M059J (cell line): ENCODE results near the gene MBP. TPM values are rescaled to one million over a fixed set of nuclear protein-coding genes. Genes with fewer than 3 reads are reported as not detected.

Source experiments
- DNase-seq: peaks from one replicate; pipeline ENCODE4 v3.0.0-alpha.2; 2012; ENCODE audit warnings: low read depth
- total RNA-seq: library from RNA; depleted of rRNA; stranded (reverse); fragments of >200 nt; shearing (Covaris generic); gene quantifications from 2 replicates; pipeline ENCODE4 v1.2.3, GENCODE V29; 2014

The MBP gene
- total RNA-seq, 1 experiment from 2014 or later: 9.9 TPM

DNA sequence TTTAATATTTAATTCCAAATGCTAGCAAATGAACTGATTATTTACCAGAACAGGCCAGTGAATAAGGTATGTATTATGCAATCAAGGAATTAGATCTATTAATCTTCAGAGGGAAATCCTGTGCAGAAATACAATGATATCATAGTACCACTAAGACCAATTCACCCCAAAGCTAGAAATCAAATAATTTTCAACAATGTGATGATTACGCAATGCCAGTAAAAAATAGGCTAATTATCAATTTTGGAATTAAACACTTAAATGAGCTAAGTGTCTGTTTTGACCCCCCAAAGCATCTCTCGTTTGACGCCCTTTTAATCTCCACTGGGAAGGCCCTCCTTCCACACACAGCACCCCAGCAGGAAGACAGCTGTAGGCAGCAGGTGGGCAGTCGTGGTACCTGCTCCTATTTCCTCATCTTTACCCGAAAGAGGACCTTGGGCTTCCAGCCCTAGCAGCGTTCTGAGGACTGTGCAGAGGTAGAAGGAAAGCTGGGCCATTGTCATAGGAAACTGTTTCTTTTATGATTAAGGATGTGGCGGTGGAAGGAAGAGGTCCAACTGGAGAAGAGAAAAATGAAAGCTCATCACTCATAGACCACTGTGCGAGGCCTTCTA is 84.7 kb downstream of the MBP start:
- no peak for DNase-seq

DNA sequence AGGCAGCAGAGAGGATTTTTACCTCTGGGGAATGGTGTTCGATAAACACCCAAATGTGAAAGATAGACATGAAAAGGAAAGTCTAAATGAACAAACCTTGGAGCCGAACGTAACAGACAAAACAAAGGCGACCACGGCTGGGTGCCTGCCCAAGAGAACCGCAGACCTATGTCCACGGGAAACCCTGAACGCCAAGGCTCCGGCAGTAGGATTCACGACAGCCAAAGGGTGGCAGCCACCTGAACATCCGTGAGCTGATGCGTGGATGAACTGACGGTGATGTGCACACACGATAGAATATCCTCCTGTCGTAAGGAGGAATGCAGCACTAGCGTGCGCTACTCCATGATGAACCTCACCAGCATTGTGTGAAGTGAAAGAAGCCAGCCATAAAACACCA is 85.6 kb downstream of the MBP start:
- DNase-seq: no peak

GRCh38 chr18:77046409-77046808 is 86.2 kb downstream of the MBP start:
- no peak for DNase-seq

DNA sequence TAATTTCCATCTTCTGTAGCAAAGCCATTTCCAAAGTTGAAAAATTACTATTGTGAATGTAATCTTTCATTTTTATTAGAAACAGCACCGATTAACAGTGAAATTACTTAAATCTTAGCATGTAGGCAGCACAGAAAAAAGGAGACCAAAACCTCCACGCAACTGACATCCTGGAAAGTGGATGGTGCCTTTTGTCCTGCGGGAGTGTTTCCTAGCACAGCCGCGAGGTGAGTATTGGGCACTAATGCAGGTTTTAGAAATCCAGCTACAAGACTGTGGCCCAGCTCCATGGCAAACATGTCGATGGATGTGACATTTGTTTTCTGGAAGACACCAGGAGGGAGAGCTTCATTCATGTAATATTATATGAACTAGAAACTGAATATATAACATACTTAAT is 86.9 kb downstream of the MBP start:
- no peak for DNase-seq

DNA sequence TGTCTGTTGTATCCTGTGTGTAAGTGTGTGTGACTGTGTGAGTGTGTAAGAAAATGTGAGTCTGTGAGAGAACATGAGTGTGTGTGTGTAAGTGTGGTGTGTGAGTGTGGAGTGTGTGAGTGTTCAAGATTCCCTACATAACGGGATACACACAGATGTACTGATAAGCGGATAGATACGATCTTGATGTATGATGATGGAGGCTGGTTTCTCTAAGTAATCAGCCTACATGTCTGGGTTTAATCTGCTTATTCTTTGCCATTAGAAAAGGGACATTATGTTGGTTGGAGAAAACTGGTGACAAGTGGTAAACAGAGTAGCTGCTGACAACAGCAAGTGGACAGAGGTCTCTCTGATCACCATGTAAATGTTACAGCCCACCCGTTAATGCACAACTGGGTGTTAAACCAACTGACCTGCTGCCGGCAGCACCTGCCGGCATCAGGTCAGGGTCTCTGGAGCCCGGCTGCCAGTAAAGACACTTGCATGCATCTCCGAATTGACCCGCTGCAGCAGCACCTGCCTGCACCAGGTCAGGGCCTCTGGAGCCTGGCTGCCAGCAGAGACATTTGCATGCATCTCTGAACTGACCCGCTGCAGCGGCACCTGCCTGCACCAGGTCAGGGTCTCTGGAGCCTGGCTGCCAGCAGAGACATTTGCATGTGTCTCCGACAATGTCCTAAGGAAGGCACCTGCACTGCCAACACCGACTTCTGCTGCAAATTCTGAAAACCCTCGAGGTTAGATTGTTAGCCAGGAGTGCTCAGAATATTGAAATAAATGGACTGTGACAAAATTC is 87.5 kb downstream of the MBP start:
- DNase-seq: no peak

DNA sequence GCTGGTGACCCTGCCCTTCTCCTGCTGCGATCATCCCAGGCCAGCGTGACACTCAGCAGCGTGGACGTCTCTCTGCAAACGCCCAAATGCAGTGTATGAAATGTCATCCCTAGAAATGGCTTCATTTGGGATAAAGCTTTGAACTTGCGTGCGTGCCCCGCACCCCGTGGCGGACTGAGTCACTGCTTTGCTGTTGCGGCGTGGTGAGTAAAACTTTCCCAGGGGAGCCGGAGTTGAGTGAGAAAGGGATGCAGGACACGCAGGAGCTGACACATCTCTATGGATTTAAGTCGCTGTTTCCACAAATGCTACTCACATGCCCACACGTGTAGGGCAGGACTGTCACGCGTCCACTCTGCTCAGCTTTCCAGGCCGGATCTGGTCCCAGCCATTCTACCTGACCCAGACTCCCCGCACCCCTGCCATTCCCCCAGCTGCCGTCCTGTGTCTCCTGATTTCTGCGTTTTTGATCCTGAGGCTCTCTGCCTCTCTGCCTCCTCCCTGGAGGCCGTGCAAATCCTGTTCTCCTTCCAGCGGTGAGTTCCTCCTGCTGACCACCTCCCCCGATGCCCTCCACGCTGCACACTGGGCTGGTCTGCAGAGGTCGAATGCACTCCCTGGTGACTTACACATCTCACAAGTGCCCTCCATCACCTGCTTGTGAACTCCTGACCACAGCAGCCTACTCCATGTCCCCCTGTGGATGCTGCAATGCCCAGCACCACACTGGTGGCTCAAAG is 88.9 kb downstream of the MBP start:
- DNase-seq: no peak

DNA sequence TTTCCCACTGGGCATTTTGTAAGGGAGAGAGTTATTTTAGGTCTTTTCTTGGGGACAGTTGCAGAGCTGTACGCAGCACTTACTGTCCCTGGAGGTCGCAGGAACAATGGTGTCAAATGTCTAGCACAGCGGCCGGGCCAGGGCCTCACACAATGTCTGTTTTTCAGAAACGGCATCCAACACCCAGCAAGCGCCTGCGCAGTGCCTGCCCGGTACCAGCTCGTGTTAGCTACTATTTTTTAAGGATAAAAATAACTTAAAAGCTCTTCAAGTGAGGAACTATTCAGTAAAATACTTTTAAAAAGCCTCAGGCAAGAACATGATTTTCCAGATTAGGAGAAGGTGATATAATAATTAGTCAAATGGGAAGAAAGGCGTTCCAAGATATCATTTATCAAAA is 90.0 kb downstream of the MBP start:
- no peak for DNase-seq

DNA sequence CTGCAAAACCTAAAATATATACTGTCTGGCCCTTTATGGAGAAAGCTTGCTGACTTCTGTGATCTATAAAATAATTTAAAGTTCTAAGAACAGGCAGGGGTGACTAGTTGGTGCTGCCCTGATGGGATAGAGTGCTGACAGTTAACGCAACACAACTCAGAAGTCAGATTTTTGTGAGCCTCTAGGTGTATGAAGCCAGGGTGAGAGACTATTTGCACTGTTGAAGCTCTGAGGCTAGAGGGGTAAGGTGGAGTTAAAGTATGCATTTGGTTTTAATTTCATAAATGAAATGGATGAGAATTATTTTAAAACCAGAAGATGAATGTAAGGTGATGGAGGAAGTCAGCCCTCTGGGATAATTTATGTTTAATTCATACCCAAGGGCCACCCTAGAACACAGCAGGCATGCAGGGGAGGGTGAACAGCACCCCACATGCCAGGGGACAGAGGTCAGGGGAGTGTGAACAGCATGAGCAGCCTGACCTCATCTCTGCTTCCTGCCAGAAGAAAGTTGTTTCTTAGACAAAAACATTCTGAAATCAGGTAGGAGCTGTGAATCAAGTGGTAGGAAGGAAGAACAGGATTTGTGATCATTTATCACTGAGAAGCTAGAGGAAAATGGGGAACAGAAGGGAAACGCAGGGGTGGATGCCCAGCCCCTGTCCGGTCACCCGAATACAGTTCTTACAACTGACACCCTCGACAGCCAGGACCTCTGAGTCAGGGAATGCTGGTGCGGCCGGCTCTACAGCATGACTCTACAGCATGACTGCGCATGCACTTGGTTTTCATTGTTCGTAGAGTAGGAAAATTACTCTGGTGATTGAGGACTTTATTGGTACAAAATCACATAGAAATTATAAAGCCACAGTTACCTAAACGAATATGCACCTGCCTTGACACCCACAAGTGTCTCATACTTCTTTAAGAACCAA is 93.1 kb downstream of the MBP start:
- DNase-seq: no peak

DNA sequence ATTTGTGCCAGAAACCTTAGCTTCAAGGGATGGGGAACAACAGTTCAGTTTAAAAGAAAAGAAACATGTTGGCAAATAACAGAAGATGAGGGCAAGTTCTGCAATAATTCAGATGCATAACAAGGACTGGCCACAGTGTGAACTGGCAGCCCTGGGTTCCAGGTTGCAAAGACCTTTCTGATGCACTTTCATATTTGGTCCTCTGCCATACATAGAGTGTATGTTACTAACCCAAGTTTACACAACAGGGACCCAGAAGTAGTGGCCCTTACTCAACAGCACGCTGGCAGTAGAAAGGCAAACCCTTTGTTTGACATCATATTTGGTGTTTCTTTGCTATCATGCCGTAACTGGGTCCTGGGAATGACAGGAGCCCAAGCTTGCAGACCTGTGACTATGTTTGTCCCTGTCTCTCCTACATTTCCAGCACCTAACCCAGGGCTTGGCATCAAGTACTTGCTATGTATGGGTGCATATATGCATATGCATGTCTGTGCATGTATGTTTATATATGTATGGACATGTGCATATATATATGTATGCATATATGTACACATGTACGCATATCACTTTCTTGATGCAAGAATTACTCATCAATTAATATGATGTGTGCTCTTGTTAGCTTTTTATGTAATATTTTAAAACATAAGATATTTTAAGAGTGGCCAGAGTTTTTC is 94.3 kb downstream of the MBP start:
- DNase-seq: no peak

GRCh38 chr18:77037567-77037966 is 95.0 kb downstream of the MBP start:
- DNase-seq: no peak

DNA sequence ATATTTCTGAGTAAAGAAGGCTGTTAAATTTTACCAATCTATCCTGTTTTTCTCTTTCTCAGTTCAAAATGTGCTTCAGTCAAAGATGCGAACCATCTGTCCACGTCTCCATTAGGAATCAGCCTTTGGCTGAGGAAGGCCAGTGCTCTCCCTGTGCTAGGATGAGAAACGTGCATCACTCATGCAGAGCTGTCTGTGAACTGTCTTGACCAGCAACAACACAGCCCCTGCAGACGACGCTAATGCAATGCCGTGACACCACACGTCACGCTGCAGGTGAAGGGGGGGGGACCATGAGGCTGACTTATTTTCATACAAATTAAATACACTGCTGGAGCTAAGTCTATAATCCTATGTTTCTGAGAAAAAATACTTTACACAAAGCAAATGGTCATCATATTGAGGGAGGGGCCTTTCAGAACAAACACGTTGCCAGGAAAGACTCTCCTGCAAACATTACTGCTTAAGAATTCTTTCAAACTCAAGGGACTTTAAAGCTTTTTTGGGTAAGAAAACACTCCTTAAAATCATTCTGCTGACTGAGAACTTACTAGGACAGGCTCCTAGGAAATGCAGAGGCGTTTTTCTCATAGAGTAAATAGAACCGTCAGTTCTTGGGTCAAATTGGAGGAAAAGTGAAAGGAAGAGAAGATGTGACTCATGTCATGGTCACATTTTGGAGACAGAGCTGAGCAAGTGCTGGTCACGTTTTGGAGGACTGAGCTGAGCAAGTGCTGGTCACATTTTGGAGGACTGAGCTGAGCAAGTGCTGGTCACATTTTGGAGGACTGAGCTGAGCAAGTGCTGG is 97.0 kb downstream of the MBP start:
- peak; percentile 44 for DNase-seq

DNA sequence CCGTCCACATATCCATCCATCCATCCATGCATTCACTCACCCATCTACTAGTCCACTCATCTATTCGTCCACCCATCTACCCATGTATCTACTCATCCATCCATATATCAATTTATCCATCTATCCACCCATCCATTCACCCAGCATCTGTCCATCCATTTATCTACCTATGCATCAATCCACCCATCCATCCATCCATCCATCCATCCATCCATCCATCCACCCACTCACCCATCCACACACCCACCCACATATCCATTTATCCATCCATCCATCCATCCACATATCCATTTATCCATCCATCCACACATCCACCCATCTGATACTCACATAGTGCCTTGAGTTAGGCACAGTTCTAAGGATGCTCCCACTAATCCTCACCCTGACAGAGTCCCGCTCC is 99.0 kb downstream of the MBP start:
- DNase-seq: no peak

GRCh38 chr18:77032181-77032701 is 100.3 kb downstream of the MBP start:
- DNase-seq: peak; percentile 5

DNA sequence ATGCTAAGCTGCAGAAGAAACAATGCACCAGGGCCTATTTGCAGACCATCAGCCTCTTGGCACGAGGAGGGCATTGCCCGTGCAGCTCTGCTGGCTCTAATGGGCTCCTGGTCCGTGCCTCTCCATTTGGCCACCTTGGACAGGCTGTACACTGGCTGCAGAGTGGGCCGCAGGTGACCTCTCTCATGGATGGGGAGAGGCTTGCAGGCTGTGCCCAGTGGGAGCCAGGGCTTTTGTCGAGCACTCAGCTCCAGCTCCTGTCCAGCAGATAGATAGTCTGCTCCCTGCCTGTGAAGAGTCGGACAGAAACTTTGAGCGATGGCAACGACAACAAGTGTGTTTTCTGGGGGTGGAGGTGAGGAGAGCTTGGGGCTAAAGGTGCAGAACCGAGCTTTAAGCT is 100.9 kb downstream of the MBP start:
- no peak for DNase-seq

DNA sequence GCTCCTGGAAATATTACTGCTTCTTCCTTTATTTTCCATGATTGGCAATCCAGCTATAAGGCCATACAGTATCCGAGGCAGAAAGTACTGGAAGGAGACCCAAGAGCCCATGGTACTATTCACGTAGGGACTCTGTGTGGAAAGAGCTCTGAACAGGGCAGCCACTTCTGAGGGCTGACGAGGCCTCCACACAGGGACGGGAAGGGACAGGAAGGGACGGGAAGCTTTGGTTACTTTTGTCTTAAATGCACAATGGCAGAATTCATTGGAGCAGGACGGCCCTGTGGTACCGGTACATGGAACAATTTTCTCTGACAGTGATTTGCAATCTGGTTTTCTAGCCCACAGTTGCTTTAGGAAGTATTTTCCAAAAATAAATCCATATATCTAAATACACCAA is 102.4 kb downstream of the MBP start:
- no peak for DNase-seq

DNA sequence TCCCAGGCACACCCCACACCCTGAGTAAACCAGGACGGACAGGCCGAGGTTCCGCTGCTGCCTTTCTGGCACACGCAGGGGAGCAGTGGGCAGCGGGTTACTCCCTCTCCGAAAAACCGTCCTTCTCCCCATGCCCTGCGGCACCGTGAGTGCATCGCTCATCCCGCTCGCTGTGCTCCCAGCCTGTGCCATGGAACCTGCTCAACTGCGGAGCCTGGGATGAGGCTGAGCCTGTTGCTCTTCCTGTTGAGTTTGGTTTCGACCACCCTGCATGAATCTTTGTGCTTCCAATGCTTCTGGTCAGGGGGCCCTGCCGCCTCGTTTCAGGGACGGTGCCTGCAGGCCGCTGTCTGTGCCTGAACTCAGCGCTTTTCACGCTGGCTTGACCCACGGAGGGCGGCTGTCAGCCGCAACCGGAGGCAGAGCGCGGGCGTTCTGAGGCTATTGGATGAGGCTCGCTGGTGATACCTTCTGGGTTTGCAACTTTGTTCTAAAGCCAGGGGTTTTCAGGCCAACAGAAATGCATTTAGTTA is 106.7 kb downstream of the MBP start:
- no peak for DNase-seq

DNA sequence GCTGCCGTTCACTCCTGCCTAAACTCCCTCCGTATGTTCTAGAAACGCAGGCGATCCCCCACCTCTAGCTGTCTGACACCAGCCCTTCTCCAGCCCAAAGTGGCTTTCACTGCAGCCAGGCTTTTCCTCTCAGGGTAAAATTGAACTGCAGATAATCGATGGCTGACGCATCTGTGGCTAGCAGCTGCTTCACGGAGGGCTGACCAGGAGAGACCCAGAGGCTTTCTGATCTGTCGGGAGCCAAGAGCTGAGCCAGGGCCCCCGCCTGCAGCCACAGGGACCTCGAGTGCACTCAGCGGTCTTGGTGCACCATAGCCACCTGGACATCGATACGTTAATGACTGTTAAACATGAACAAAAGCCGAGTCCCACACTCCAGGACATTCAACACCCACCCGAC is 107.5 kb downstream of the MBP start:
- no peak for DNase-seq

DNA sequence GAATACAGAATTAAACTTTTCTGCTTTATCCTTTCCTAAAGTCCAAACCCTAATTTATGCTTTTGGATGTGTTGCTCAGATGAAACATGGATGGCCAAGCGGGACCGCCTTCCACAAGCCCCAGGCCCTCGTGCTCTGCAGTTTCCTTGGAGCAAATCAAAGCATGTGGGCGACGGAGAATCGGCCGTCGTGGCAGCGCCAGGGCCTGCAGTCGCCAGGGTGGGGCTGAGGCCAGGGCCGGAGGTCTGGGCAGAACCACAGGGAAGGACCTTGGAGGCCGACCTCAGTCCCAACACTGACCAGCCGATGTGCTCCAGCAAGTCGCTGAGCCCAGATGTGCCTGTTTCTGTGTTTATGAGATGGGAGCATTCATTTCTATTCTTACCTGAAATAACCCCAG is 108.1 kb downstream of the MBP start:
- no peak for DNase-seq

DNA sequence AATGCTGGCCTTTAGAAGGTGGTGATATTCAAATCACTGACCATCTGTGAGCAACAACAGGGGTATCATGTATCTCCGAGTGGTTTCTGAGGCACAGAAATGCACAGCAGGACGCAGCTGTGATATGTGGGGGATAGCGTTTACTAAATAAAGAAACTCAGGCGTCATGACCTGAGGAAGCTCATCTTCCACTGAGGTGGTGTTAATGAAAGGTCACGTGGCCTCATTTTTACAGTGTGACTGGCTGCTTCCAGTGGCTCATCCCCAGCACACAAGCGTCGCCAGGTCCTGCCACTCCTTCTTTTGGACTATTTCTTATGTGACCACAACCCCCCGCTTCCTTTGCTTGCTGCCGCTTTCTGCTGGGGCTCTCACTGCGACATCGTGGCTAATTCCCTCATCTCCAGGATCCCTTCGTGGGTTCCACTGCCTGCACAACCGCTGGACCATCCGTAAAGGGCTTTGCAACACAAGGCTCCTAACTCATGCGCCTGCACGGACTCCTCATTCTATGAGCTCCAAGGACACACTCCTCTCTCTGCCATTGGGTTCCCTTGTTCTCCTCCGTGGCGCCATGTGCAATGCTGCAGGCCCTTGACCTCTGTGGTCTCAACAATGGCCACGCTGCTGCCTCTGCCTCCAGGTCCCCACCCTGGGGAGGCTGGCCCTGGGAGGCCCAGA is 109.3 kb downstream of the MBP start:
- DNase-seq: no peak
